HG03159 (cell line): ENCODE results near the gene RNU1-2.
"Not testable (repeated sequence)": the region's sequence is repeated elsewhere in the genome, so short reads cannot be mapped to it uniquely, and the experiment has no call there.

Experiments
- ATAC-seq: cut with Tn5 transposase; IDR thresholded peaks from one replicate; pipeline ENCODE4 v1.9.1; 2021; ENCODE audit warnings: mild to moderate bottlenecking, moderate library complexity; ENCODE audit not compliant: unreplicated experiment

RNU1-2 gene

GRCh38 chr1:16924919-16925477 is 29.2 kb downstream of the RNU1-2 start:
- ATAC-seq, result no peak

GRCh38 chr1:16925635-16926490 is 30.1 kb downstream of the RNU1-2 start:
- ATAC-seq, result no peak

GRCh38 chr1:16926491-16927073 is 30.8 kb downstream of the RNU1-2 start:
- ATAC-seq, result no peak

- no peak for ATAC-seq
Measured at GRCh38 chr1:16927256-16927655, 31.5 kb downstream of the RNU1-2 start.

GRCh38 chr1:16927711-16928485 is 32.1 kb downstream of the RNU1-2 start:
- ATAC-seq, result no peak

- not testable (repeated sequence) for ATAC-seq
Measured at GRCh38 chr1:16929146-16930041, 33.6 kb downstream of the RNU1-2 start.

GRCh38 chr1:16931206-16931934 is 35.6 kb downstream of the RNU1-2 start:
- not testable (repeated sequence) for ATAC-seq

GRCh38 chr1:16933945-16934344 is 38.2 kb downstream of the RNU1-2 start:
- ATAC-seq, result not testable (repeated sequence)

- not testable (repeated sequence) for ATAC-seq
Measured at GRCh38 chr1:16936580-16936979, 40.8 kb downstream of the RNU1-2 start.

GRCh38 chr1:16938351-16939321 is 42.9 kb downstream of the RNU1-2 start:
- no peak for ATAC-seq

- not testable (repeated sequence) for ATAC-seq
Measured at GRCh38 chr1:16939386-16940180, 43.8 kb downstream of the RNU1-2 start.

- no peak for ATAC-seq
Measured at GRCh38 chr1:16944038-16944437, 48.3 kb downstream of the RNU1-2 start.

GRCh38 chr1:16945512-16945911 is 49.7 kb downstream of the RNU1-2 start:
- ATAC-seq, result not testable (repeated sequence)
